Stimulated activated CD4-positive, alpha-beta T cell treated with anti-CD3 and anti-CD28 coated beads, Interleukin-1b, Interleukin-23, amount 100 ng/mL, for 1 hour (primary cell): ENCODE results near the gene RASSF3.
"Not testable (repeated sequence)": the region's sequence is repeated elsewhere in the genome, so short reads cannot be mapped to it uniquely, and the experiment has no call there.

Source experiments
- DNase-seq, 2 donors: peaks; one replicate each; pipeline ENCODE4 v3.0.0-alpha.2; 2020; ENCODE audit warnings: low read depth in 2 of 2

Gene RASSF3

DNA sequence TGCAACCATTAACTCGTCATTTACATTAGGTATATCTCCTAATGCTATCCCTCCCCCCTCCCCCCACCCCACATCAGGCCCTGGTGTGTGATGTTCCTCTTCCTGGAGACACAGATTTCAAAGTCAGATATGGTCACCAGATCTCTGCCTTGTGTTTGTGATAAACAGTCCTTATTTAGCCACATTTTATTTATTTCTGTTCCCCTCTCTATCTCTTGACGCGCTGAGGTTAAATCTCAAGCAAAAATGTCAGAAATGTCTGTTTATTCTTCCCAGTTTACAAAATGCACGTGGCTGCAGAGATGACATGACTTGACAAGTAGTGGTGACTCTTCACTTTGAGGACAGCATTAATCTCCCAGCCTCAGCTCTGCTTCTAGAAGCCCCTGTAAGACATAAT lies 11.5 kb upstream of the RASSF3 start:
- no peak for DNase-seq

DNA sequence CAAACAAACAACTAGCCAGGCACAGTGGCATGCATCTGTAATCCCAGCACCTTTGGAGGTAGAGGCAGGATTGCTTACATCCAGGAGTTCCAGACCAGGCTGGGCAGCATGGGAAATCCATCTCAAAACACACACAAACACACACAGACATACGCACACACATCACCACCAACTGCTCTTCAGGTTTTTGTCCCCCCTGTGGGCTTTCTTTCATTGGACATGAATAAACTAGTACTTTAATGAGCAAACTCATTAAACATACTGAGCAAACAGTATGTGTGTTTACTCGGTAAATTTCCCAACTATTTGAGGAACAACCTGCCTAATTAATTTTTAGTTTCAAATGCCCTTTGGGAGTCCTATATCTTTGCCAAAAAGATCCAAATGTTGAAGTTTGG lies 10.1 kb upstream of the RASSF3 start:
- DNase-seq: no peak

DNA sequence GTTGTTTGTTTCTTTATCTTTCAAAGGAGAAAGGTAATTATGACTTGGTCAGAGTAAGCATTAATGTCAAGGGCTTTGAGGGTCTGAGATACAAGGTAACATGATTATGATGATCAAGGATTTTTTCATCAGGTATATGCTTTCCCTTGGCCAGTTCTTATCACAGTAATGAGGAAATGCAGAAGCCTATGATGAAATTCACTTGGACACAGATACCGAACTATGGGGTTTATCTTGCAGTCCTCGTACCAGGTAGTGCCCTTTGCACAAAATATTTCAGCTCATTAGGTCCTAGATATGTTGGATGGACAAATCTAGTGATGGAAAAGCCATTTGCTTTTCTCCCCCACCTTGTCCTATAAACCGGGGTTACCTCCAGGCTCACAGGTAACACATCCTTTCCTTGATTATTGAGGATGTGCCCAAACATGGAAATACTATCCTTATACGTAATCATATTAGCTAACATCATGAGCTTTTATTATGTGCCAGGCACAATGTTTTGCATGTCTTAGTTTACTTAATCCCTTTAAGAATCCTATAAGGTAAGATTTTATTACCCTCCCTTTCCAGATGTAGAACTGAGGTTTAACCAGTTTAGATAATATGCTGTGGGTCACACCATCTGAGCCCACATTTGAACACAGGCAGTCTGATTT lies 7.0 kb upstream of the RASSF3 start:
- DNase-seq: no peak

DNA sequence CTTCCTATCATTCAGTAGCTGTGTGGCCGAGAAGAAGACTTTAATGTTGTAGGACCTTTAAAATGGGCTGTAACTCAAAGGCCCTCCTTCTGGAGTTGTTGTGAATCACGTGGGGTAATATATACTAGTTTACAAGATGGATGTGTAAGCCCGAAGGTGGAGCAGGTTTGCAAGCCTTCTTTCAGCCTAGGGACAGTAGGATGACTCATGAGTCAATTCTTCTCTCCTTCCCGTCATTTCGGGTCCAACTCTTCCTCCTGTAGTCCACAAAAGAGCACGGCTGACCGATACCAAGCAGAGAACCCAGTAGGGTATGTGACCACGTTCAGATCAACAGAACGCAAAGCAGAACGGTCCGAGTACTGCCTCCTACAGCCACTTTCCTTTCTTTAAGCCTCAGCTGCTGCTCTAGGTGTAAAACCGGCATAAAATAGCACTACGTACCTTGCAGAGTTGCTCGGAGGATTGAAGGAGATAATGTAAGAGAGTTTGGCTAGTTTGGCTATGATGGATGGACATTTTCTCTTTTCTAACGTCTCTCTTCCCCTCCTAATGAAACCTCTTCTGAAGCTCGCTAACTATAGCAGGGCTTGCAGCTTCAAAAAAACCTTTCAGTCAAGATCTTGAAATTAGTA lies 1.3 kb upstream of the RASSF3 start:
- DNase-seq: no peak

DNA sequence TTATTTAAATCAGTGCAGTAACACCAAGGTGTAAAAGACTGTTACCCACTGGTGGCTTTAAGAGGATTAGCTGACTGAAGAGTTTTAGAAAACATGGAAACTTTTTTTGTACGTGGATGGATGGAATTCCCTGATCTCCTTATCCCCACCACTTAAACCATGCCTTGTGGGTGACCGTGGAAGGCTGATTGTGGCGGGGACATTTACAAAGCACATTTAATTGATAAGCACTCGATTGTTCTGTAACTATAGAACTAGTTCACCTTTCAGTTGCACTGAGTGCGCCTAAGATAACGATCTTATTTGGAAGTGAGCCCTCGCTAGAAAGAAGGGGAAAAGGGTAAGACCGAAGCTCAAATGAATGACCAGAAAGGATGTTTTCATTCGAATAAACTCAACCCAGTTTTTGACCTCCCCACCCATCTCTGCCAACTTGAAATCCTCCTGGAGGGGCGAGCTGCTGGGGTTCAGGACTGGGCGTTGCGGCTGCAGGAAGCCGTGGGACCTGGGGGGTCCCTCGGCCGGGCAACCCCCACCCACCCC lies 688 bp upstream of the RASSF3 start:
- no peak for DNase-seq

DNA sequence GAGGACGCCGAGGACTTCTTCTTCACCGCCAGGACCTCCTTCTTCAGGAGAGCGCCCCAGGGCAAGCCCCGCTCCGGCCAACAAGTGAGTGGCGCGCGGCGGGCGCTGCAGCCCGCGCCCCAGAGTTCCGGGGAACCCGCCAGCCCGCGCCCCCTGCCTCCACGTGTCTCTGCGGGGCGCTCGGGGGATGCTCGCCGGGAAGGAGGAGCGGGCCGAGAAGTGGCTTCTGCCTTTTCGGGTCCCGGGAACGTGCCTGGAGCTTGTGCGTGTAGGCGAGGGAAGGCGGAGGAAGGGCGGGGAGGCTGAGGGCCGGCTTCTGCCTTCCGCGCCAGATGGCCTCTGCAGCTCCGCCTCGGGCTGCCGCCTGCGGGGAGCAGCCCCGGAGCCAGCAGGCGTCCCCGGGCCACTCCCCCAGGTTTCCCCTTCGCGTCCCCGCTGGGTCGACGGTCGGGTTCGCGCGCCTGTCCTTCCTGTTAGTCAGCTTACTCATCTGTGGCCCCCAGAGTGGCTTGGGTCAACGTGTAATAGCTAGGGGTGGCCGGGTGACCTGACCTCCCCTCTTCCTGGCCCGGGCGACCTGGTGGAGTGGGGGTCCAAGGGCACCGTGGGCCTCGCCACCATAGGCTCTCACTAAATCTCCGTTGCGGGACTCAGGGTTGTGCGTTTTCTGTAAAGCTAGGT lies 505 bp downstream of the RASSF3 start:
- peak; percentile 36 to 40 for DNase-seq

DNA sequence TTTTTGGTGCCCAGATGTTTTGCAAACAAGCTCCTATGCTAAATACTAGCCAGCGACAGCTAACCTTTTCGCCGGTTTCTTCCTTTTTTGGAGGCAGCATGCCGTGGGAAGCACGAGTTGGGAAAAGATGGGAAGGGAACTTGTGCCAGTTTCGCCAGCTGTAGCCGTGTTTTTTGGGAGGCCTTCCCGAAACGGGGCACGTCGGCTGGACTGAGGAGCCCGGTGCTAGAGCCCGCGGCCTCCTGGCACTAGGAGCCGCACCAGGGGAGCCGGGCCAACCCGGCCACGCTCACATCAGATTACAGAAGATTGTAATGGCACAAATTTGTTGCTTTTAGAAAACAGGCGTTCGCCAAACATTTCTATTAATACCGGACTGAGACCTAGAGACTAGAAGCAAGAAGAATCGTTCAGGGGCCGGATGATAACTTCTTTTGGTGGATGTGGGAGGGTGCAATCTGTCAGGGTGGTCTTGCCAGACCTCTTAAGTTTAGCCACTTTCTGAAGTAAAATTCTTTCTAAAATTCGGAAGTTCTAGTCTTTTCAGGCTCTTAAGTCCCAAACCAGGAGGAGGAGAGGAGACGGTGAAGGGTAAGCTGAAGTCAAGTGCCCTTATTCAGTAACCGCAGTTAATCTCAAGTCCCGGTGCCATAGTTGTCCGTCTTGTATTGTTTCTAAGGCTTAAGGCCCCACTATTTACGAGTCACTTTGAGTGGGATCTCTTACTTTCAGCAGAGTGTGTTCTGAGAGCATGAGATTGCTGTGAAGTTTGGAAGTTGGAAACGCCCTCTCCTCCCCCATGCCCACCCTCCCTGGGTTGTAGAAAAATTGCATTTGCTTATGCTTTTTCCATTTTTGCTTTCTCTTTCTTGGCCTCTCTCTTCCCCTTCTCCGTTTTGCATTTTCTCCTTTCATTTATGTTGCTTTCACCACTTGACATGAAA lies 1.3 kb downstream of the RASSF3 start:
- no peak for DNase-seq

DNA sequence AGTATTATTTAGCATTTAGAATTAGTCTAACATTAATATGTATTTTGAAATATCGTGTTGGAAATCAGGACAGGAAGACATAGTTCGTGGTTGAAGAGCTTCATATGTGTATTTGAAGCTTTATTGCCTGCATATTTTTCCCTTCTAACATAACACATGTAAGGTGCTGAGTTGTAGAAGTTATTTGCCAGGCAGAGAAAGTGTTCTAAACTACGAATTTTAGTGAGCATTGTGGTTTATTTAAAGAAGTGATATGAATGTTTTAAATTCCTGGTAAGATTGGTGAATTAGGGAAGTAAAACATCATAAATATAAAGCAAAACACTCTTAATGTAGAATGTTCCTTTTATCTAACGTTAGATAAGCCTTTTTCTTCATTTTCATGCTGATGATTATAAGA lies 2.5 kb downstream of the RASSF3 start:
- DNase-seq: no peak

DNA sequence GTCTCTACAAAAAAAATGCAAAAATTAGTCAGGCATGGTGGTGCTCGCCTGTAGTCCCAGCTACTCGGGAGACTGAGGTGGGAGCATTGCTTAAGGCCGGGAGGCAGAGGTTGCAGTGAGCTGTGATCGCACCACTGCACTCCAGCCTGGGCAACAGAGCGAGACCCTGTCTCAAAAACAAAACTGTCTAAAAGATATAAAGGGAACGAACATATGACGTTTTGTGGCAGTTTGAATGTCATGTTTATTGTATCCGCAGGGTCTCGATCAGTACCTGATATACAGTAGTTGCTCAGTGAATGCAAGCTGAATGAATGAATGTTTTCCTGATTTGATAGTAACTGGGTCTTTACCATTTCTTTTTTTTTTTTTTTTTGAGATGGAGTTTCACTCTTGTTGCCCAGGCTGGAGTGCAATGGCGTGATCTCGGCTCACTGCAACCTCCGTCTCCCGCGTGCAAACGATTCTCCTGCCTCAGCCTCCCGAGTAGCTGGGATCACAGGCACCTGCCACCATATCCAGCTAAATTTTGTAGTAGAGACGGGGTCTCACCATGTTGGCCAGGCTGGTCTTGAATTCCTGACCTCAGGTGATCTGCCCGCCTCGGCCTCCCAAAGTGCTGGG lies 3.6 kb downstream of the RASSF3 start:
- not testable (repeated sequence) for DNase-seq

DNA sequence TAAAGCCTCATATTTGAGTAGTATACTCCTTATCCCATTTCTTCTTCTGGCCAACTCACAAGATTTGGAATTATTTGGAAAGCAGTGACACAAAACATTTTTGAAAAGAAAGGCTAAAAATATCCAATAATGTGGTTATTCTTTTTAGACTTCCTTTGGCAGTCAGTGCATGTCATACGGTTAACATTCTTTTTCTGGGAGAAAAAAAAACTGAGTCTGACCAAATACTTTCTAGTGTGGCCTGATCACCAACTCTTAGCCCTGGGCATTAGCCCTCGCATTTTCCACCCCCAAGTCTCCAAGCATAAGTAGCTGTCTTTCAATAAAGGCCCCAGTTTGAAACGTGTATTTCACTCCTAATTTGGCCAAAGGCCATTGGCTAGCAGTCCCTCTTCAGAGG lies 5.9 kb downstream of the RASSF3 start:
- DNase-seq: no peak

DNA sequence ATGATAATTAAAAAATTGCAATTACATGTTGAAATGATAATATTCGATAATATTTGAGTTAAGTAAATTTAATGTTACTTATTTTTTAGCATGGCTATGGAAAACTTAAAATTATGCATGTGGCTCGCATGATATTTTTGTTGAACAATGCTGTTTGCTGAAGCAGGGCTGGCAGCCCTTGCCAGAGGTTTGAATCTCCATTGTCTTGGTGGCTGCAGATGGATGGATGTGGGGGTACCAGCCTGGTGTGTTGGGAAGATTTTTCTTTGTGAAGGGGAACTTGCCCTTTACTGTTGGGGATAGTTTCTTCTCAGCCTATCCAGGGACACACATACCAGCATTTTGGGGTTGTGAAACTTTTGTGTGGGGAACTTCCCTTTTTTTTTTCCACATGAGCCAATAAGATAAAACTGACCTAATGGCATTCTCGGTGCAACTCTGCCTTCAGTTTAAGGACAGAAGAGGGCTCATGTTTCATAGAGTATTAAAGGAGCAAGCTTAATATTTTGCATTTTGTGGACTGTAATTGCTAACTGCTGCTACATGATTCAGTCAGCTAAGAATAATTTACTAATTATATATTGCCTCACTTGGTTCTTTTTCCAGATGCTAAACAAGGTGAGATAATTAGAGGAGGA lies 8.8 kb downstream of the RASSF3 start:
- DNase-seq: no peak

DNA sequence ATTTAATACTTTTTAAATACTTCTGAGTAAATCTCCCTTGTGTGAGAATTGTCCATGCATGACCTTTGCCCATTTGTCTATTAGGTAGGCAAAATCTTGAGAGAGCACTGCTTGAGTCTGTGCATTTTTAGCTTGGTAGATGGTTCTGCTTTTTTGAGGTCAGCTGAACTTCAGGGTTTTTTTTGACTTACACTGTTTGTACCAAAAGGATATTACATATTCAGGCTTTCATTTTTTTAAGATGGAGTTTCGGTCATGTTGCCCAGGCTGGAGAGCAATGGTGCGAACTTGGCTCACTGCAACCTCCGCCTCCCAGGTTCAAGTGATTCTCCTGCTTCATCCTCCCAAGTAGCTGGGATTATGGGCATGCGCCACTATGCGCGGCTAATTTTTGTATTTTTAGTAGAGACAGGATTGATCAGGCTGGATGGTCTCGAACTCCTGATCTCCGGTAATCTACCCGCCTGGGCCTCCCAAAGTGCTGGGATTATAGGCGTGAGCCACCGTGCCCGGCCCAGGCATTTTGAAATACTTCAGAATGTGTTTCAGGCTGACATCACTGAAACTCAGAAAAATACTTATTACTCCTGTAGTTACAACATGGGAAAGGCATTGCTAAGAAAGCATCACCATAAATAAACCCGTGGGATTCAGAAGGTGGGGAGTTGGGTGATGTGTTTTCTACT lies 11.1 kb downstream of the RASSF3 start:
- DNase-seq: no peak

DNA sequence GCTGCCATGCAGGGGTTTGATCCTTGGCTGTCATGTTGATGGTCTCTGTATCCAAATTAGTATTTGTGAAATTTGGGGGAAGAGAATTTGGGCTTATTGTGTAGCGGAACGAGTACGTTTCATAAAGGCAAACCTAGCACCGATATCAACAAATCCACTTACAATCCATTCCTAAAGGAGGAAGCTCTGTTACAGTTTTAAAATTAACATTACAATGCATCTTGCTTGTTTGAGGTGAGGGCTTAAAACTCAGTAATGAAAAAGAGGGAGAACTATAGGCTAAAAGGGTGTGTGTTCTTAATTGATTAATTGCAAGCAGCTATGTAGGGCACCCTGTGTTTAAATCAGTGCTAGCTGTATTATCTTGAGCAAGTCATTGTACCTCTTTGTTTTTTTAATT lies 13.7 kb downstream of the RASSF3 start:
- DNase-seq: no peak

DNA sequence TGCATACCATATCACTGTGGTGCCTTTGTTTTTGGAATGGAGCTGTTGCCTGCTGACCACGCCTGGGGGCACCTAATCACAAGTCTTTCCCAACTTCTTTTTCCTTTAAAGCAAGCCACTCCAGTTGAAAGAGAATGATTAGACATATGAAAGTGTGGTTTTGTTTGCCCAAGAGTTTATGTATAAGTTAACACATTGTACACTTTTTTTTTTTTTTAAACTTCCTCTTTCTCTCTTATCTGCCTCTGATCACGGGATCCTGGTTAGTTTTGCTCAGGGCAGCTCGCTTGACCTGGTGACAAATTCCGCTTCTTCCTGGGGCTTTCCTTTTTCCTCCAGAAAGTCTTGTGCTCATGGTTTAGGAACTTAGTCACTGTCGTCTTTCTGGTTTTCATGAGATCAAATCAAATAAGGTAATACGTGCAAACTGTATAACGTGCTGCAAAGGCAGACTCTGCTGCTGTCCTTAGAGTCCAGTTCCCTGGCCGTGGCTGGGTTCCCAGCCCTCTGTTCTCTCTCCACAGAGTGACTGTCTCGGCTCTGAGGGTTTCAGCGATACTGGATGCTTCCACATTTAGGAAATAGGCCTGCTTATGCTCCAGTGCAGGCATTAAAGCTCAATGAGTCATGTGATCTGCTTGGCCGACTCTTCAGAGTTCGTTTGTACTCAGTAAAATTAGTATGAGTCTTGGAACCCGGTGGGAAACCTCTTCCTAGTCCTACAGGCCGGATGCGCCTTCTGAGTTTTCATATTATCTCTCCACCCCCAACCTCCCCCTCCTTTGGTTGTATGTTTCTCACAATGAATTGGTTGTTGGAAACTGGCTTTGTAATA lies 15.2 kb downstream of the RASSF3 start:
- DNase-seq: no peak

DNA sequence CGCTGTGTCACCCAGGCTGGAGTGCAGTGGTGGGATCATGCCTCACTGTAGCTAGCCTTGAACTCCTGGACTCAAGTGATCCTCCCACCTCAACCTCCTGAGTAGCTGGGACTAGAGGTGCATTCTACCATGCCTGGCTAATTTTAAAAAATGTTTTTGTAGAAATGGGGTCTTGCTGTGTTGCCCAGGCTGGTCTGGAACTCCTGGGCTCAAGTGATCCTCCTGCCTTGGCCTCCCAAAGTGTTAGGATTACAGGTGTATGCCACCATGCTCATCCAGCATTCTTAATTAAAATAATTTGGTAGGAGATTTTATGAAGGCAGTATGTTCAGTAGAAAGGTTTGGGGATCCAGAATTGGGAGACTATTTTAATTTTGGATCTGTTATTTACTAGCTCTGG lies 16.3 kb downstream of the RASSF3 start:
- DNase-seq: not testable (repeated sequence)

DNA sequence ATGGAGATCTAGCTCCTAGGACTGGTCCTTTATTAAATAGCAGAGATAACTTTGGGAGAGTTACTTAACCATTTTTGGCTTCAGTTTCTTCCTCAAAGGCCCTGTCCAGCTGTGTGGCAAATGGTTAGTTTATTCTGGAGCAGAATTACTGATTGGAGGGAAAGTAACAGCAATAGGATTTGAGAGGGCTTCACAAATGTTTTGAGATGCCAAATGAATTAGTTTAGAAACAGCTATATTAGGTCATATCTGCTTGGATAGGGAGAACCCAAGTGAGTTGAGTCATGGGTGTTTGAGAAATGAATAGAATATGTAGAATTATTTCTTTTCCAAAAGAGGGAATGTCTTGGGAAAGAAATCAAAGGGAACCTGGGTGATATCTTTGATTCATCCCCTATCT lies 17.5 kb downstream of the RASSF3 start:
- no peak for DNase-seq

DNA sequence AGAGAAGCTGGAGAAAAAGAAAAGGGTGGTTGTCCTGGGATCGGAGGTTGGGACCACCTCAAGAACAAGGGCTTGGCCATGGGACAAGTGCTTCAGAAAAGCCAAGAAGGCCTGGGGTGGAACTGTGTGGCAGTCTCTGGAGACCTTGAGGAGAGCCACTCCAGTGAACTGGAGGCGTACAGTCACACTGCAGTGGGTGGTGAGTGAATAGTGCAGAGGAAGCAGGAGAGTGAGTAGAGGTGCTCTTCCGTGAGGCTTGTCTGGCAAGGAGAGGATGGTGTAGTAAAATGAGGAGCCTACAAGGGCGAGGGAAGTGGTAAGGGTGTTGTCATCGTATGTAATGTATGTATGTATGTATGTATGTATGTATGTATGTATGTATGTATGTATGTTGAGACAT lies 20.9 kb downstream of the RASSF3 start:
- DNase-seq: no peak

DNA sequence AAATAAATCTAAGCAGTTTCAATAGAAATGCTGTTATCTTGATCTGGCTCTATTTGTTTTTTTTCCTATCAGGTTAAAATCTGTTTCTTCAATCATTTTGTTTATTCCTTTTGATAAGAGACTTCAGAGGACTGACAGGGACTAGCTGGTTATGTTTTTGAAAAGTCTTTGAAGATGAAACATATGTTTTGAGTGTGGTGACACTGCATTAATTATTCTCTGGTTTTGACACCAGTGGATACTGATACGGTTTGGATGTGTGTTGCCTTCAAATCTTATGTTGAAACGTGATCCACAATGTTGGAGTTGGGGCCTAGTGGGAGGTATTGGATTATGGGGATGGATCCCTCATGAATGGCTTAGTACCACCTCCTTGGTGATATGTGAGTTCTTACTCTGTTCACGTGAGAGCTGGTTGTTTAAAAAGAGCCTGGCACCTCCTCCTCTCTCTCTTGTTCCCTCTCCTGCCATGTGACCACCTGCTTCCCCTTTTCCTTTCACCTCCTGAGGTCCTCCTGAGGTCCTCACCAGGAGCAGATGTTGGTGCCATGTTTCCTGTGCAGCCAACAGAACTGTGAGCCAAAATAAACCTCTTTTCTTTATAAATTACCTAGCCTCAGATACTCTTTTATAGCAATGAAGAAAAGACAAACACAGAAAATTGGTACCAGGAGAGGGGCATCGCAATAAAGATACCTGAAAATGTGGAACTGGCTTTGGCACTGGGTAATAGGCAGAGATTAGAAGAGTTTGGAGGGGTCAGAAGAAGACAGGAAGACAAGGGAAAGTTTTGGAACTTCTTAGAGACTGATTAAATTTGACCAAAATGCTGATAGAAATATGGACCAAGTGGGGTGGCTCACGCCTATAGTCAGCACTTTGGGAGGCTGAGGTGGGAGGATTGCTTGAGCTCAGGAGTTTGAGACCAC lies 23.0 kb downstream of the RASSF3 start:
- DNase-seq: no peak
